Neural crest cell (in vitro differentiated cells): Measurements from ENCODE around the gene PNMA6F. TPM values are rescaled to one million over a fixed set of nuclear protein-coding genes. Genes with fewer than 3 reads are reported as not detected.

Source experiments
- total RNA-seq: library from RNA; stranded (reverse); gene quantifications from 2 replicates; pipeline ENCODE4 v1.2.1, GENCODE V29; 2021

Gene PNMA6F
- total RNA-seq, 1 donor from 2014 or later: not detected

Other genes starting within 250 kb of the PNMA6F start
- gene PNMA6A, start 249.3 kb downstream of the PNMA6F start, total RNA-seq: 9.7 and 10.4 TPM in 2 replicates
- gene MAGEA1, start 142.5 kb downstream of the PNMA6F start, total RNA-seq: not detected in 2 replicates
- 13.9 and 14.8 TPM in 2 replicates for gene ZNF275, start 12.4 kb upstream of the PNMA6F start, total RNA-seq
- gene PNMA6E, start 79.6 kb upstream of the PNMA6F start, total RNA-seq: not detected in 2 replicates
- gene ZFP92, start 89.7 kb upstream of the PNMA6F start, total RNA-seq: 0.23 and 0.39 TPM in 2 replicates
- gene TREX2, start 124.3 kb upstream of the PNMA6F start, total RNA-seq: 0.77 and 1.6 TPM in 2 replicates
- gene HAUS7, start 148.8 kb upstream of the PNMA6F start, total RNA-seq: 51.8 and 58.8 TPM in 2 replicates
- 80.6 and 85.2 TPM in 2 replicates for gene BGN, start 173.2 kb upstream of the PNMA6F start, total RNA-seq
- 0.05 and 0.11 TPM in 2 replicates for gene ATP2B3, start 195.9 kb upstream of the PNMA6F start, total RNA-seq